Endothelial cell of umbilical vein (primary cell): ENCODE data around the gene LYRM1. TPM values are rescaled to one million over a fixed set of nuclear protein-coding genes. Genes with fewer than 3 reads are reported as not detected.

ENCODE experiments used
- BruUV-seq: library from RNA; stranded (reverse); fragments of 400-500 nt; replicated peaks from 2 replicates; lab custom pipeline; 2021; lab: Mats Ljungman, UMichigan
- CTCF ChIA-PET: fragments of 300-600, 350-600 bp; sonication (Branson Sonifier 250); formaldehyde crosslinking; loops from one replicate; lab custom pipeline; 2021; ENCODE audit warnings: antibody characterized with exemption, inconsistent platforms; lab: Charles Lee
- POLR2A ChIA-PET: fragments of 300-600, 350-600 bp; sonication (Branson Sonifier 250); formaldehyde crosslinking; loops from one replicate; lab custom pipeline; 2021; ENCODE audit warnings: antibody characterized with exemption, inconsistent platforms; lab: Charles Lee
- DNase-seq: peaks from one replicate; pipeline ENCODE4 v3.0.0-alpha.2; 2011; ENCODE audit warnings: low read depth, low spot score
- FAIRE-seq: peaks from 2 replicates; lab custom pipeline; 2011; peaks lifted over from hg19 to GRCh38; lab: Jason Lieb, UNC
- H2AFZ ChIP-seq: 2 replicates; pipeline ENCODE4 v1.6.0; 2012; ENCODE audit warnings: low read depth, low read length, control low read depth, inconsistent platforms
- H3K27ac ChIP-seq: 2 replicates; pipeline ENCODE4 v1.5.1; 2011; ENCODE audit warnings: low read depth, mild to moderate bottlenecking, control low read depth, low read length, moderate library complexity; ENCODE audit not compliant: insufficient read depth
- H3K27me3 ChIP-seq, 2 experiments: 2 replicates each; pipeline versions ENCODE4 v1.6.0 to v1.6.1; 2011; ENCODE audit warnings: low read length in 2 of 2, mixed read lengths in 1 of 2; ENCODE audit not compliant: control insufficient read depth in 2 of 2, insufficient read depth in 2 of 2
- H3K36me3 ChIP-seq, 2 experiments: 2 replicates in 1 of 2; 3 replicates in 1 of 2; pipeline ENCODE4 v1.5.1; 2011; ENCODE audit warnings: low read length in 2 of 2, mild to moderate bottlenecking in 1 of 2, moderate library complexity in 1 of 2; ENCODE audit not compliant: control insufficient read depth in 2 of 2, insufficient read depth in 2 of 2; ENCODE audit errors: extremely low read depth in 1 of 2
- H3K4me1 ChIP-seq: 3 replicates; pipeline ENCODE4 v1.5.1; 2011; ENCODE audit warnings: mild to moderate bottlenecking, low read length; ENCODE audit not compliant: control insufficient read depth, insufficient read depth; ENCODE audit errors: extremely low read depth
- H3K4me2 ChIP-seq: 2 replicates; pipeline ENCODE4 v1.6.1; 2011; ENCODE audit warnings: low read length, control low read depth, mixed read lengths; ENCODE audit not compliant: insufficient read depth
- H3K4me3 ChIP-seq, 3 experiments: fragments of 200-600 bp in 1 of 3; sonication (generic), shearing (Covaris generic) in 1 of 3; replicated peaks in 1 of 3; 2 replicates each; pipeline ENCODE4 v1.5.1; 2011 to 2016; ENCODE audit warnings: control low read depth in 3 of 3, low read length in 3 of 3, mild to moderate bottlenecking in 2 of 3, inconsistent platforms in 1 of 3, low read depth in 1 of 3, moderate library complexity in 1 of 3; ENCODE audit not compliant: insufficient read depth in 1 of 3
- H3K79me2 ChIP-seq: 2 replicates; pipeline ENCODE4 v1.6.0; 2012; ENCODE audit warnings: low read length, inconsistent platforms; ENCODE audit not compliant: control insufficient read depth, insufficient read depth
- H3K9ac ChIP-seq: replicated peaks from 2 replicates; pipeline ENCODE3; 2011; ENCODE audit warnings: low read length, control low read depth; ENCODE audit not compliant: insufficient read depth; ENCODE audit errors: extremely low read depth
- H3K9me1 ChIP-seq: replicated peaks from 3 replicates; pipeline ENCODE4 v1.6.0; 2011; ENCODE audit warnings: mild to moderate bottlenecking, low read length; ENCODE audit not compliant: control insufficient read depth, insufficient read depth; ENCODE audit errors: extremely low read depth
- H3K9me3 ChIP-seq: replicated peaks from 2 replicates; pipeline ENCODE4 v1.5.1; 2012; ENCODE audit warnings: low read length, inconsistent platforms; ENCODE audit not compliant: control insufficient read depth, insufficient read depth
- H4K20me1 ChIP-seq: replicated peaks from 2 replicates; pipeline ENCODE3; 2011; ENCODE audit warnings: mild to moderate bottlenecking, low read length; ENCODE audit not compliant: control insufficient read depth, insufficient read depth; ENCODE audit errors: extremely low read depth
- EZH2 ChIP-seq: IDR thresholded peaks from 2 replicates; pipeline ENCODE4 v1.6.1; 2012; ENCODE audit warnings: borderline replicate concordance, low read depth, mild to moderate bottlenecking, moderate library complexity, low read length, inconsistent platforms; ENCODE audit not compliant: severe bottlenecking
- MAX ChIP-seq: IDR thresholded peaks from 2 replicates; pipeline ENCODE4 v1.6.1; 2011; ENCODE audit not compliant: insufficient read depth, insufficient read length
- MYC ChIP-seq: IDR thresholded peaks from one replicate; pipeline ENCODE4 v1.6.1; 2011; ENCODE audit warnings: mild to moderate bottlenecking, low read depth, low read length
- POLR2A ChIP-seq: IDR thresholded peaks from 2 replicates; pipeline ENCODE4 v1.6.1; 2012; ENCODE audit warnings: low read depth, mild to moderate bottlenecking, control low read depth, low read length
- POLR2AphosphoS5 ChIP-seq: IDR thresholded peaks from 2 replicates; pipeline ENCODE4 v1.6.1; 2012; ENCODE audit warnings: low read depth, mild to moderate bottlenecking, control low read depth, low read length, moderate library complexity; ENCODE audit not compliant: insufficient read depth
- dilution Hi-C: fragments of 300-500 bp; cut with MboI; formaldehyde crosslinking; loops from one replicate; pipeline ENCODE4 v1.15.0; 2019; ENCODE audit warnings: low sequenced_read_pairs; ENCODE audit not compliant: extremely low pct_ligation_motif_present
- intact Hi-C: fragments of 100-400 bp; cut with micrococcal nuclease; formaldehyde crosslinking; loops from one replicate; pipeline ENCODE4 v1.10.0; 2022
- polyA plus RNA-seq, 4 experiments: library from polyadenylated mRNA; depleted of rRNA in 3 of 4; stranded (reverse) in 3 of 4; unstranded in 1 of 4; fragments of >200 nt; gene quantifications; 2 replicates each; pipeline versions ENCODE4 v1.2.1 to v1.2.3, GENCODE V29; 2011 to 2012; ENCODE audit warnings: missing spikeins in 1 of 4
- total RNA-seq: library from RNA; stranded (reverse); gene quantifications from 2 replicates; pipeline ENCODE4 v1.2.3, GENCODE V29; 2021

Gene LYRM1
- total and polyA plus RNA-seq, 2 donors (not counting 3 experiments of a cell fraction or from before 2014, with no cell fraction given) = 20.4 to 28.4 TPM

GRCh38 chr16:20930365-20930690, 29.8 kb downstream of the LYRM1 start:
- no peak overlapping the region for H2AFZ ChIP-seq
- no peaks in the 10 kb centered on the region for H3K4me1 ChIP-seq
- no peak for FAIRE-seq
- H4K20me1 ChIP-seq = no peaks in the 10 kb centered on the region
- no peaks in the 10 kb centered on the region for H3K27me3 ChIP-seq
- H3K79me2 ChIP-seq = no peaks in the 10 kb centered on the region
- no peak overlapping the region for H3K4me2 ChIP-seq
- no TSS peak for BruUV-seq
- H3K36me3 ChIP-seq = no peaks in the 10 kb centered on the region
- H3K9me1 ChIP-seq = no peaks in the 10 kb centered on the region
- H3K4me3 ChIP-seq = no peak overlapping the region
- dilution Hi-C loops = no loop called here
- intact Hi-C loops = no loop called here
- no peak overlapping the region for H3K9ac ChIP-seq
- H3K27ac ChIP-seq = no peak overlapping the region
- POLR2A ChIA-PET = interaction anchor here (0.9 kb wide), 1 partner anchor 26 kb away, joined by 4 read pairs; no protein-coding TSS in a partner anchor
- no peak for TF ChIP-seq MYC
- H3K9me3 ChIP-seq = no peaks in the 10 kb centered on the region
- CTCF ChIA-PET = interaction anchor here (1.5 to 2.8 kb wide), 2 partner anchors 27 to 80 kb away, joined by 3 to 8 read pairs; no protein-coding TSS in a partner anchor
- no peak for DNase-seq

DNA sequence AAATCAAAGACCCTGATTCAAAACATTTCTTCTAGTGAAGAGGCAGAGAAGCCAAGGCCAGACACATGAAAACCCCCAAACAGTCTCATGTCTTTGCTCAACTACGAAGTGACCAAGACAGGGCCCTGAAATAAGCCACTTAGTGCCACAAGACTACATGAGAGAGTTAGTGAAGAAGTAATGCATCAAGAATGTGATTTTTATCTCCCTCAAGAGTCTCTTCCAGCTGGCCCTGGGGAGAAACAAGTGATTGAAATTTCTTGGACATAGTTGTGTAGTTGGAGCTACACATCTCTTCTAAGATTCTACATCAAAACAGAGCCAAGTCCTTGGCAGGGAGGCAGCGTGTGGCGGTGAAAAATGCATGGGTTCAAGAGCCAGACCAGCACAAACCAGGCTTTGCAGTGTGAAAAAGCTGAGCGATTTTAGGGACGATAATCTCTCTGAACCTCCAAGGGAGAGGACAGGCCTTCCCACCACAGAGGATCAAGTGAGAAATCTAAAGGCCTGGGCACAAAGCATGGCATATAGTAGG, 30.6 kb downstream of the LYRM1 start:
- no peak overlapping the region for H2AFZ ChIP-seq
- POLR2A ChIA-PET = no interaction called here
- FAIRE-seq = no peak

More for the DNA sequence above, 30.6 kb downstream of the LYRM1 start:
- BruUV-seq = no TSS peak
- no peak overlapping the region for H3K27ac ChIP-seq
- no peak for DNase-seq
- H3K9me3 ChIP-seq = no peaks in the 10 kb centered on the region
- CTCF ChIA-PET = interaction anchor here (1.1 to 2.8 kb wide), 3 partner anchors 28 to 81 kb away, joined by 3 to 8 read pairs (median 3); no protein-coding TSS in a partner anchor
- no peaks in the 10 kb centered on the region for H3K9me1 ChIP-seq
- intact Hi-C loops (loop anchor here (1.0 kb wide), 1 partner anchor 23 kb away; no protein-coding TSS in a partner anchor), dilution Hi-C loops (no loop called here)
- H3K79me2 ChIP-seq = no peaks in the 10 kb centered on the region
- TF ChIP-seq POLR2A (no peak), POLR2AphosphoS5 (no peak), MAX (no peak), EZH2 (no peak)
- no peak overlapping the region for H3K4me2 ChIP-seq
- no peaks in the 10 kb centered on the region for H3K27me3 ChIP-seq
- H4K20me1 ChIP-seq = no peaks in the 10 kb centered on the region
- no peaks in the 10 kb centered on the region for H3K36me3 ChIP-seq
- no peaks in the 10 kb centered on the region for H3K4me1 ChIP-seq
- no peak overlapping the region for H3K4me3 ChIP-seq
- no peak overlapping the region for H3K9ac ChIP-seq
